SKM-1 (cell line): ENCODE measurements around the gene MGAM2.

Experiments used
- DNase-seq: peaks from one replicate; lab custom pipeline; 2025; ENCODE audit not compliant: unreplicated experiment; lab: John Stamatoyannopoulos, UW

MGAM2 gene

DNA sequence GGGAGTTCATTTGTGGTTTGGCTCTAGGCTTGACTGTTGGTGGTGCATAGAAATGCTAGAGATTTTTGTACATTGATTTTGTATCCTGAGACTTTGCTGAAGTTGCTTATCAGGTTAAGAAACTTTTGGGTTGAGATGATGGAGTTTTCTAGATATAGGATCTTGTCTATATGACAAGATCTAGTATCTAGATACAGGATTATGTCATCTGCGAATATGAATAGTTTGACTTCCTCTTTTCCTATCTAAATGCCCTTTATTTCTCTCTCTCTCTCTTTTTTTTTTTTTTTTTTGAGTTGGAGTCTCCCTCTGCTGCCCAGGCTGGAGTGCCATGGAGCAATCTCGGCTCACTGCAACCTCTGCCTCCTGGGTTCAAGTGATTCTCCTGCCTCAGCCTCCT lies 62.9 kb downstream of the MGAM2 start:
- DNase-seq = no peak

DNA sequence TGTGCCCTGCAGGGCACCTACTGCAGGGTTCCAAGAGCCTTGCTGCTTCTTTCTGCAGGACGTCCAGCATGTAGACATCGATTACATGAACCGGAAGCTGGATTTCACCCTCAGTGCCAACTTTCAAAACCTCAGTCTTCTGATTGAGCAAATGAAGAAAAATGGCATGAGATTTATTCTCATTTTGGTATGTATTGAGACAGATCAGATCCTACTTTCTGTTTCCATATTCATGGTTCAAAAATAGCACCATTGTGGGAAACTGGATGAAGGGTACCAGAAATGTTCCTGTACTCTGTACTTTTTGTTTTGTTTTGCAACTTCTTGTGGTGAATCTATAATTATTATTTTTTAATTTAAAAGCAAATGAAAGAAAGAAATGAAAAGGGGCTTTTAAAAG lies 64.1 kb downstream of the MGAM2 start:
- DNase-seq = no peak

DNA sequence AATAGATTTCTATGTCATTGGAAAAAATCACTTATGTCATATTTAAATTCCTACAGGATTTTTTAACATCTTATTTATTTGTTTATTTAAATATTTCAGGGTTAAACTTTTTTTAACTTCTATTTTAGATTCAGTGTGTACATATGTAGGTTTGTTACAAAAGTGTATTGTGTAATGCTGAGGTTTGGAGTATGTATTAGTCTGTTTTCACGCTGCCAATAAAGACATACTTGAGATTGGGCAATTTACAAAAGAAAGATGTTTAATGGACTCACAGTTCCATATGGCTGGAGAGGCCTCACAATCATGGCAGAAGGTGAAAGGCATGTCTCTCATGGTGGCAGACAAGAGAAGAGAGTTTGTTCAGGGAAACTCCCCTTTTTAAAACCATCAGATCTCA lies 65.4 kb downstream of the MGAM2 start:
- no peak for DNase-seq

DNA sequence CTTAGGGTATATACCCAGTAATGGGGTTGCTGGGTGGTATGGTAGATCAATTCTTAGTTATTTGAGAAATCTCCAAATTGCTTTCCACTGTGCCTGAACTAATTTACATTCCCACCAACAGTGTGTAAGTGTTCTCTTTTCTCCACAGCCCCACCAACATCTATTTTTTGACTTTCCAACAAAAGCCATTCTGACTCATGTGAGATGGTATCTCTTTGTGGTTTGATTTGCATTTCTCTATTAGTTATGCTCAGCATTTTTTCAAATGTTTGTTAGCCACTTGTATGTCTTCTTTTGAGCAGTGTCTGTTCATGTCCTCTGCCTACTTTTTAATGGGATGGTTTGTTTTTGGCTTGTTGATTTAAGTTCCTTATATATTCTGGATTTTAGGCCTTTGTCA lies 66.4 kb downstream of the MGAM2 start:
- DNase-seq = no peak

DNA sequence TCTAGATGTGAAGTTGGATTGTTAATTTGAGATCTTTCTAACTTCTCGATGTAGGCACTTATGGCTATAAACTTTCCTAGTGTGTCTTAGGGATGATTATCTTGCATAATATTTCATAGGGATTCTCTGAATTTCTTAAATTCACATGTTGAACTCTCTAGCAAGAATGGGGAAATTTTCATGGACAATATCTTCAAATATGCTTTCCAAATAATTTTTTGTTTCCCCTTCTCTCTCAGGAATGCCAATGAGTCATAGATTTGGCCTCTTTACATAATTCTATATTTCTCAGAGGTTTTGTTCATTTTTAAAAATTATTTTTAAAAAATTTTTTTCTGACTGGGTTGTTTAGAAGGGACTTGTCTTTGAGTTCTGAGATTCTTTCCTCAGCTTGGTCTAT lies 68.9 kb downstream of the MGAM2 start:
- no peak for DNase-seq

DNA sequence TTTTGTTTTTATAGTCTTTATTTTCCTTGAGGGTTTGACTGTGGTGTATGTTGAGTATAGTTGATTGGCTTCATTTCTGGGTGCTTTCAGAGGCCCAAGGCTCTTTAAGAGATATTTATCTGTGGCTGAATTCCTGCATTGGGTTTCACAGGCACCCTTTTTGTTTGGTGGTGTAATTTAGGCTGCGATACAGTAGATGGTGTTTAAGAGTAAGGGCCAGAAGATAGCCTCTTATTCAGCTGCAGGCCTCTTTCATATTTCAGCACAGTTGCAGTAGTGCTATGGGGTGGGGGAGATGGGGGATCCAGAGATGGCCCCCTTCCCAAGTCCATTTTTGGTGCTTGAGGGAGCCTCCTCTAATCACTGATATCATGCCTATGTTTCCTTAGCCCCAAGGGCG lies 69.7 kb downstream of the MGAM2 start:
- DNase-seq = no peak

DNA sequence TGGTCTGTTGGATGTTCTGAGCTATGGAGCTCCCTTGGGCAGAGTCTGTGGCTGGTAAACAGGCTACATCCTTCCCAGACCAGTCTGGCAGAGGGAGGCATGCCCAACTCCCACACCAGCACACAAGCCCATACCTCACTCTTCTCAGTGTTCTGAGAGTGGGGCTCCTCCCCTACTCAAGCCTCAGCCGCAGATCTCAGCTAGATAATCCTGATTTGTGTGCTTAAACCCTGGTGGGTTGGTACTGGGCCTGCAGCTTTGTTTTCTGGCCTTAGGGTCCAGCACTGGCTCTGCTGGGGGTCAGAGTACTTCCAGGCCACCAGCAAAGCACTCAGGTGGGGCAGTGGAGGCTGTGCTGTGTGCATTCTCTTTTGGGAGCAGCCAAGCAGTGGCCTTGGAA lies 70.4 kb downstream of the MGAM2 start:
- DNase-seq = no peak

DNA sequence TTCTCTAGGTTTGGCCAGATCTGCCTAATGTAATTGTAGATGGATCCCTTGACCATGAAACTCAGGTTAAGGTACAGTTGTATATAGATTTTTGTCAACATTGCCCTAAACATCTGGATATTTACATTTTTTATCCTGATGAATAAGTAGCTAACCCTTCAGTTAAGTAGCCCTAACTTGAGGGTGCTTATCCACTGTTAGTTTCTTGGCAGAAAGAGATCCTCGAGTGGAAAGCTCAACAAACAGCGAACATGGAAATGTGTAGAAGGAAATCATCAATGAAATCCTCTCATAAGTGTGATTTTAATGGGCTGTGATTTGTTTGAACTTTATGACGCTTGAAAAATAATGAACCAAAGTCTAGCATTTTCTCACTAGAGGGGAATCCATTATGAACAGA lies 73.6 kb downstream of the MGAM2 start:
- DNase-seq = no peak

DNA sequence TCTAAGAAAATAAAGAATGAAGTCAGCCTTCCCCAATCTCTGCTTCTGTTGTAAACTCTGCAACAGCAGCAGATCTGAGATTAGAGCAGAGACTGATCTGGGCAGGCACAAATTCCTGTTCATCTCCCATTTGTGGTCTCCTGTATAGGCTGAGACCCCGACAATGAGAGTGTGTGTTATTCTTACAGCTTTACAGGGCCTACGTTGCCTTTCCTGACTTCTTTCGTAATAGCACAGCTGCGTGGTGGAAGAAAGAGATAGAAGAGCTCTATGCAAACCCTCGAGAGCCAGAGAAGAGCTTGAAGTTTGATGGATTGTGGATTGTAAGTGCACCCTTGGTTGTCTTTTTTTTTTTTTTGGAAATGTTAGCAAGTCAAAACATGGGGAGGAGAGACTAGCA lies 74.3 kb downstream of the MGAM2 start:
- no peak for DNase-seq

DNA sequence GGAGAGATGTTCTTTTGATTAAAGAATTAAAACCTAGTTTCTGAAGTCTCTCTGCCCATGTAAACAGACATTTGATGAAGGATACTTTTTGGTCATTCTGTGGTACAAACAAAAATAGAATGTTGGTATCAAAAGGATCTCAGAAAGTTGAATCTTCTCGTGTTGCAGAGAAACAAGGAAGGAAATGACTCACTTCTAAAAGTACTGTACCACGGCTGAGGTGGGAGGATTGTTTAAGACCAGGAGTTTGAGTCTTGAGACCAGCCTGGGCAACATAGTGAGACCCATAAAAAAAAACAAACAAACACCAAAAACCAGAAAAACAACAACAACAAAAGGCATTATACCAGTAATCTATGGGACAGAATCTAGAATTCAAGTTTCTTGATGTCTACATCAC lies 76.6 kb downstream of the MGAM2 start:
- DNase-seq = peak; percentile 18

DNA sequence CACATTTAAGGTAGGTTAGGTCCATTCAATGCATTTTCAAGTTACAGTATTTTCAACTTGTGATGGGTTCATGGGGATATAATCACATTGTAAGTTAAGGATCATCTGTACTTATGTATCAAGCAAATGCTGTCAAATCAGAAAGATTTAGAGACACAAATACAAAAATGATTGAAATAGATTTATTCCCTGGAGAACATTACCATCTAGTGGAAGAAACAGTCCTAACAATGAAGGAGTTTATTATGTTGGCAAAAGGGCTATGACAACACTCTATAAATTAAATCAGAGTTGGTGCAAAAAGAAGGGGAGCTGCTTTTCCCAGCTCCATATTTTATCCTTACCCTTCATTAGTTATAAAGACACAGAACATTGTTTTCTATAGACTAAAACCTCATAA lies 77.3 kb downstream of the MGAM2 start:
- DNase-seq = no peak

DNA sequence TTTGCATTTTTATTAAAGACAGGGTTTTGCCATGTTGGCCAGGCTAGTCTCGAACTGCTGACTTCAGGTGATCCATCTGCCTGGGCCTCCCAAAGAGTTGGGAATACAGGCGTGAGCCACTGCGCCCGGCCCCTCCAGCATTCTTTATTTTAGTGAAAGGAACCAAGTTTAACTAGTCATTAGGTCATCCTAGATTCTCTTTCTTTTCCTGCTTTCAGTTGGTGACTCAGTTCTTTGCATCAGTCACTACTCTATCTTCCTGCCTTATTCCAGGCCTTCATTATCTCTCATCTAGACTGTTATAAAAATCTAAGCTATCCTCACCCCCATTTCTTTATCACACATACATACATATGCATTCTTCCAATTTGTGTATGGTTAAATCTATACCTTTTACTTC lies 82.7 kb downstream of the MGAM2 start:
- DNase-seq = no peak

DNA sequence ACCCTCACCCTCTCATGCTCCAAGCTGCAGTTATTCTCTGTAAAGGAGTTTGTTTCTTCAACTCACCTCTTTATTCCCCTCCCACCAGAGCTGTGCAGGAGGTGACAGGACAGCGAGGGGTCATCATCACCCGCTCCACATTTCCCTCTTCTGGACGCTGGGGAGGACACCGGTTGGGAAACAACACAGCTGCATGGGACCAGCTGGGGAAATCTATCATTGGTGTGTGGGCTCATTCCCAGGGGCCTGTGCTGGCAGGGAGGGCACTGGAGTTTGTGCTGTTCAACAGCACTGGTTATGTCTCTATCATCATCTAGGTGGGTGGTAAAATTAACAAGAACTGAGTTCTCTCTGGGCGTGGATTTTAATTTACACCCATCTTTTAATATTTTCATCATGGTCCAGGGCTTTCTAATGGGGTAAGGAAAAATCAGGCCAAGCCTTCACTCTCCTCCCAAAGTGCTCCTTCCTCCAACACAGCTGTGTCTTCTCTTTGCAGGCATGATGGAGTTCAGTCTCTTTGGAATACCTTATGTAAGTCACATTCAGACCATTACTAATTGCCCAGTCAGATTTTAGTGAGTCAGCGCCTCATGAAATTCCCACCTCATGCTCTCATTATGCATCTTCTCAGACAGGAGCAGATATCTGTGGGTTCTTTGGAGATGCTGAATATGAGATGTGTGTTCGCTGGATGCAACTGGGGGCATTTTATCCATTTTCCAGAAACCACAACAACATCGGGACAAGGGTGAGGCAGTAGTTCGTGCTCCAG lies 84.7 kb downstream of the MGAM2 start:
- no peak for DNase-seq

DNA sequence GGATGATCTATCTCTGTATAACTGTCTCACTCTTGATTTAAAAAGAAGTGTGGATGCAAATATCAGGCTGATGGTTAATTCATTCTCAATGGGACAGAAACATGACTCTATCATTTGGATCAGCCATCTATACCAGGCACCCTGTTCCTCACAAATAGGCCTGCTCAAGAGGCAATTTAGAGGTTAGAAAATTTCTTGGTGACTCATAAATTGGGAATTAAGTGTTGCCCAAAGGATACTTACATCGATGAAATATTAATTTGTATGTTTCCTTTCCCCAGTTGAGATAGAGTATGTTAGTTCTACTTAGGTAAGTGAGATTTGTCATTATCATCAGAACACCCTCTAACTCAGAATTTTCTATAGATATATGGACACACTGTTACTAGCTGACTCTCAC lies 88.7 kb downstream of the MGAM2 start:
- no peak for DNase-seq

DNA sequence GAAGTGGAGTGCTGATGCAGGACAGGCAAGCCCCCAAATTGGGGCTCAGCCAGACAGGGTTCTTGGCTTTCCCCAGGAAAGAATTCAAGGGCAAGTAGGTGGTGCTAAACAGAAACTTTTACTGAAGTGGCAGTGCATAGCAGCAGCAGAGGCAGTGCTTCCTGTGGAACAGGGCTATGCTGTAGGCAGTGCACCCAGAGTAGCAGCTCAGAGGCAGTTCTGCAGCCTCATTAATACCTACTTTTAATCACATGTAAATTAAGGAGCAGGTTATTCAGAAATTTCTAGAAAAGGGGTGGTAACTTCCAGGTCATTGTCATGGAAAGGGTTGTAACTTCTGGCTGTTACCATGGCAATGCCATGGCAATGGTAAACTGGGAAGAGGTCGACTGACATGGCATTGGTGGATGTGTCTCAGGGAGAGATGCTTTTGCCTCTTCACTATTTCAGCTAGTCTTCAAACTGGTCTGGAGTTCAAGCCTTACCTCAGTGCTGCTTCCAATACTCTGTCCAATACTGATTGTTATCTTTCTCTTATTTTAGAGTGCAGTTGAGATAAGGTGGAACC lies 117.1 kb downstream of the MGAM2 start:
- no peak for DNase-seq

DNA sequence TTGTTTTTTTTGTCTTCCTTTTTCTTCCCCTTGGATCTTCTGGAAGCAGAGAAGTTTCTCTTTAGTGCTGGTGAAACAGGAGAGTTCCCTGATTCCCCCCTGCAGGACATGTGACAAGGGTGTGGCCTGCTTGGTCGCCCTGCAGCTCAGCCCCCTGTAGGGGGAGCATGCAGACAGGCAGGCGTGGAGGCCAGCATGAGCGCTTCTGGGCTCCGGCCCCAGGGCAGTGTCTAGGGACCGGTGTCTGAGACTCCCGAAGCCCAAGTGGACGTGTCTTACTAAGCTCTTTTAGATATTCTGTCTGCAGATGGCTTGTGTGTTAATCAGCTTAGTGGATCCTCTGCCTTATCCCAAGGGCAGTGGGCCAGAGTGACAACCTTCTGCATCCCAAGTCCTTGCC lies 120.2 kb downstream of the MGAM2 start:
- DNase-seq = no peak

DNA sequence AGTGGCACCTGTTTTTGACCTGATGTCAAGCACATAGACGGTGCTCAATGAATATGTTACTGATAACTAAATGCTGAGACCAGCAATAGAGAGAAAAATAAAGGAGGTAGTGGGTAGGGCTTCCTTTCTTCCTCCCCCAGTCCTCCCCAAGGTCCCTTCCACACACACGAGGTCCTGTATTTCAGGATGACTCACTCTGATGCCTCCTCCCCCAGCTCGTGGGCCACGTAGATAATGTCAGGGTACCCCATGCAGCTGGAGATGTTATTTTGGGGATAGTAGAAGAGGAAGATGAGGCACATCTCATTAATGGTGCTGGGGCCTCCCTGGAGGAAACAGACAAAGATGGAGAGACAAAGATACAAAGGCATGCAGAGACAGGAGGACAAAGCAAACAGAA lies 129.0 kb downstream of the MGAM2 start:
- DNase-seq = no peak

DNA sequence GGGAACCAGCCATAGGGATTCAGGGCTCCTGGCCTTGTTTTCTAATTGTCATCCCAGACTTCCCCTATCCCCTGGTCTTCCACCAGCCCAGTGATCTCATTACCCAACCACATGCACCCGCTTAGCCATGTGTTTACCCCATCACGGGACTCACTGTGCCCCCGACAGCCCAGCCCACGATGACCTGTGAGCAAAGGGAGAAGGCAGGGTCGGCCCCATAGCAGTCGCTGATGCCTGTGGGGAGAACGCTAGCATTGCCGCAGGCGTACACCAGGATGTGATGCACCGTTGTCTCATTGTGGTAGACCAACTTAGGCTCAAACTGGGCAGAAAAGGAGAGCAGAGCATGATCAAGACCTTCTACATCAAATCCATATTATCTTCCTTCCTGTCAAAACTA lies 132.3 kb downstream of the MGAM2 start:
- DNase-seq = no peak

DNA sequence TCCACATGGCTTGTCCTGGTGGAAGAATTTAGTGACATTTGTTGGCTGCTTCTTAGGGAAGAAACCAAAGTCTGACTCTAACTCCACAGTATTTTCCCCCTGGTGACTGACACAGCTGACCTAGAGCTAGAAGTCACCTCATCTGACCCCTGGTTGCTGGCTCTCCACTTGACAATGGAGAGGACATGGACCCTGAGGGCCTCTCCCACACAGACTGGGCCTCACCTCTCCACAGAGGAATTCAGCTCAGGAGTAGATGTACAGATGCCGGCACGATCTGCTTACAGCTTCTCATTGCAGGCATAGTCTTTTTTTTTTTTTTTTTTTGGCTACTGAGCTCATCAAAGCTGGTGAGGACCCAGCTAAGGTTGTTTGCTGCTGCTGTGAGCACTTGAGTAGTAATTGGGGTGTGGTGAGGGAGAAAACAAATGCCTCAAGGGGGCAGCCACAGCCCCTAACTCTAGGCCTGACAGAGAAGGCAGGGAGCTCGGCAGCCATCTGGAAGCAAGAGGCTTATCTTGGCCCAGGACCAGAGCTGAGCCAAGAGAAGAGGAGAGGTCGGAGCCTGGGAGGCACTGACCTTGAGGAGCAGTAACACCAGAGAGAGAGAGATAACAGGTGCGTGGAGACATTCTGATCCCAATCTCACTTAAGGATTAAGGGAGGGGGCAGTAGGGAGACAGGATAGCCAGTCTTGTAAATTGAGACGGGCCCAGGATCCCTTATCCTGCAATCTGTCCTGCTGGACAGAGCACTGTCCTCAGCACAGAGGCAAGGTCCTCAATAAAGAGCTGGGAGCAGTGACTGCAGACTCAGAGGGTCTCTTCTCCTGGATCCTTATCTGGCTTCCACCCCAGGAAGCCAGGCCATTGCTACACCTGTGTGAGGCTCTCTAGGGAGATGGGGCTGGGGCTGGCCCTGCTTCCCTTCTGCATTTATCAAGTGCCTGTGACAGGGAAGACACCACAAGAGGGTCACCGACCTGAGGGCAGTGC lies 136.9 kb downstream of the MGAM2 start:
- DNase-seq = no peak

DNA sequence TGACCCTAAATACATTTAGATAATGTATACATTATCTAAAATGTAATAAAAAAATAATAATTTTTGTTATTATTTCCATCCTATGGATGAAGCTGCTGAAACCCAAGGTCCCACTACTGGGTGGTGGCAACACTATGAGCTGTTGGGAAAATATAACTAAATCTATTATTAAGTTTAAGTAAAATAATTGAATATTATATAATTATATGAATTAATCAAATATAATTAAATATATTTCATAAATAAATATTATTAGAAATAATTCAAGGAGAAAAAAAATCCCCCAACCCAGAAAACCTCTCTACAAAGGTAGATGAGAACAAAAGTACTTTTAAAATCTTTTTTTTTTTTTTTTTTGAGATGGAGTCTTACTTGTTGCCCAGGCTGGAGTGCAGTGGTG lies 138.4 kb downstream of the MGAM2 start:
- DNase-seq = no peak

DNA sequence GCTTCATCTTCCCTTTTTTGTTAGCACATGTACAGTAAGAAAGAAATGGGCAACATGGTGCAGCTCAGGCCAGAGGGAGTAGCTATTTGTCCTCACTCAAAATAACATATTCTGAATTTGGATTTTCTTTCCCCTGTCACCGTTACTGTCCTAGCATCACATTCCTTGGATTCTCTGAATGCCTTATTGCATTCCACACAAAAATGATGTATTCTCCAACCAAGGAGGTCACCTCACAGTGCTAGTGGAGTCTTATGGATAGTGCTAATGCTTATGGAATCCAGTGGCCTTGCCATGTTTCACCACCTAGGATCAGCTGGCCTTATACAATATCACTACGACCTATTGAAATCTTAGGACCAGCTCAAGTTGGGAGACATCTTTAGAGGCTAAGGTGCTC lies 139.2 kb downstream of the MGAM2 start:
- no peak for DNase-seq

DNA sequence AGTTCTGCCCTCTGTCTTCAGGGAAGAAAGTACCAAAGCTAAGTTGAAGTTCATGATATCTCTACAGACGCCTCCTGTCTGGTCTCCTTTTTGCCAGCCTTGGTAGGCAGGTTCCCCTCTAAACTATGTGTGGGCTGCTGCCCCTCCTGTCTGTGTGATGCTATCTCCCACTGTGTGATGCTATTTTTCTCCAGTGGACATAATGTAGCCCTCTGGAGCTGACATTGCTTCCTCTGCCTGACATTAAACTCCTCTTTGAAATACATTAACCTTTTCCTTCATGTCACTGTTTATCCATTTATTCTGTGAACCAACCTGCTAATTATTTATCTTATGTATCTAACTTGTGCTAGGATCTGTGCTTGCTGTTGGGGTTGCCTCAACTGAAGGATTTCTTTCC lies 146.4 kb downstream of the MGAM2 start, which contains the start of gene PRSS58:
PRSS58 (minus strand) TSS at position 101 of the 400 bp plus-strand sequence. CDS start 351 bp downstream, outside the sequence.
- no peak for DNase-seq
